A549 treated with dexamethasone at 1 μM for 4 hours (cell line): ENCODE data around the gene PSME3. TPM values are rescaled to one million over a fixed set of nuclear protein-coding genes. Genes with fewer than 3 reads are reported as not detected.

Experiments
- total RNA-seq: library from RNA; stranded (reverse); fragments of 200-300 nt; extraction: Qiagen RNA extraction; gene quantifications from 5 replicates; pipeline ENCODE4 v1.2.3, GENCODE V29; 2022

PSME3 gene
- total RNA-seq = 236 to 259 TPM (median 252 TPM) in 5 replicates

GRCh38 chr17:42832934-42833766 lies at the start of gene PSME3:
Gene PSME3, plus strand, starts transcription at chr17:42833397. Its CDS starts 235 bp downstream, at chr17:42833632.

GRCh38 chr17:42798383-42799380 lies 34.5 kb upstream of the PSME3 start, which contains the start of the genes CNTD1 and COA3:
Gene CNTD1, plus strand, starts transcription at chr17:42798861. Its CDS starts 207 bp downstream, at chr17:42799068.
Gene COA3, minus strand, starts transcription at chr17:42798704. Its CDS starts 23 bp downstream, at chr17:42798681.

GRCh38 chr17:42844271-42844670 lies 11.1 kb downstream of the PSME3 start, which contains the start of gene AOC2:
Gene AOC2, plus strand, starts transcription at chr17:42844580. Its CDS starts 47 bp downstream, at chr17:42844627.

GRCh38 chr17:42850954-42851353 lies 17.8 kb downstream of the PSME3 start, which contains the start of gene AOC3:
Gene AOC3, plus strand, starts transcription at chr17:42851199. Its CDS starts 145 bp downstream, at chr17:42851344.

Other genes with a start within 250 kb of the PSME3 start
- 24.9 to 32.1 TPM (median 30.6 TPM) in 5 replicates for gene RETREG3, start 224.0 kb upstream of the PSME3 start, total RNA-seq
- gene TUBG1, start 223.7 kb upstream of the PSME3 start, total RNA-seq = 128 to 160 TPM (median 146 TPM) in 5 replicates
- 14.0 to 23.3 TPM (median 20.5 TPM) in 5 replicates for gene TUBG2, start 174.1 kb upstream of the PSME3 start, total RNA-seq
- gene PLEKHH3, start 156.4 kb upstream of the PSME3 start, total RNA-seq = 11.5 to 15.9 TPM (median 14.6 TPM) in 5 replicates
- gene CCR10, start 151.6 kb upstream of the PSME3 start, total RNA-seq = 0.21 to 0.42 TPM (median 0.34 TPM) in 5 replicates
- 3.8 to 6.0 TPM (median 5.8 TPM) in 5 replicates for gene CNTNAP1, start 150.9 kb upstream of the PSME3 start, total RNA-seq
- gene EZH1, start 88.4 kb upstream of the PSME3 start, total RNA-seq = 9.4 to 12.3 TPM (median 10.0 TPM) in 5 replicates
- 0.67 to 1.5 TPM (median 0.77 TPM) in 5 replicates for gene RAMP2, start 72.2 kb upstream of the PSME3 start, total RNA-seq
- gene VPS25, start 59.9 kb upstream of the PSME3 start, total RNA-seq = 112 to 135 TPM (median 113 TPM) in 5 replicates
- gene WNK4, start 52.8 kb upstream of the PSME3 start, total RNA-seq = 0.50 to 1.7 TPM (median 1.1 TPM) in 5 replicates
- gene COA3, start 34.7 kb upstream of the PSME3 start, total RNA-seq = 120 to 129 TPM (median 122 TPM) in 5 replicates
- 0.07 TPM in 1 of 5 replicates, not detected in the others for gene CNTD1, start 34.5 kb upstream of the PSME3 start, total RNA-seq
- gene BECN1, start 9.1 kb upstream of the PSME3 start, total RNA-seq = 82.3 to 107 TPM (median 86.1 TPM) in 5 replicates
- gene AOC2, start 11.2 kb downstream of the PSME3 start, total RNA-seq = 1.6 to 3.0 TPM (median 2.4 TPM) in 5 replicates
- 0.86 to 2.0 TPM (median 1.1 TPM) in 5 replicates for gene AOC3, start 17.8 kb downstream of the PSME3 start, total RNA-seq
- 0.06 to 0.09 TPM (median 0.08 TPM) in 3 of 5 replicates, not detected in the others for gene G6PC1, start 67.4 kb downstream of the PSME3 start, total RNA-seq
- 54.0 to 57.5 TPM (median 55.9 TPM) in 5 replicates for gene AARSD1, start 131.1 kb downstream of the PSME3 start, total RNA-seq
- gene PTGES3L, start 146.7 kb downstream of the PSME3 start, total RNA-seq = 0.71 to 1.1 TPM (median 0.84 TPM) in 5 replicates
- 17.8 to 22.8 TPM (median 21.4 TPM) in 5 replicates for gene RUNDC1, start 147.2 kb downstream of the PSME3 start, total RNA-seq
- gene RPL27, start 165.0 kb downstream of the PSME3 start, total RNA-seq = 2,696 to 3,813 TPM (median 2,782 TPM) in 5 replicates
- gene IFI35, start 173.4 kb downstream of the PSME3 start, total RNA-seq = 16.3 to 18.6 TPM (median 17.6 TPM) in 5 replicates
- 208 to 244 TPM (median 229 TPM) in 5 replicates for gene VAT1, start 189.0 kb downstream of the PSME3 start, total RNA-seq
- 0.11 to 0.21 TPM (median 0.13 TPM) in 5 replicates for gene RND2, start 191.8 kb downstream of the PSME3 start, total RNA-seq